ENCODE measurements around the gene DST.

DNA sequence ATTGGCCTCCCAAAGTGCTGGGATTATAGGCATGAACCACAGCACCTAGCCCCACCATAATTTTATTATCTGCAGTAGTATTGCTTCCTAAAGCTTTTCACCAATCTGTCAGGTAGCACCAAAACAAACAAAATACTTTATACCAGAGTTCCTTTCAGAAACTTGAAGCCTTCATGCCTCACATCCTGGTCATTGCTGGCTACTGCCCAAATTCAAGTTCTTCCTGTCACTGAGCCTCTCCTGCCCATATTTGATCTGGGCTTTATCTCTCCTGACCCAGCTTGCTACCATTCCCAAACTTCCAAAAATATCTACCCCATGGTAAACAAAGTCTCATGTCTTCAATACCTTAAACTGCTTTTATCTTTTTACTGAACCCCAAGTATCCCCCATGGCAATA lies 34.9 kb upstream of the DST start:
- TF ChIP-seq, protein P1, sequence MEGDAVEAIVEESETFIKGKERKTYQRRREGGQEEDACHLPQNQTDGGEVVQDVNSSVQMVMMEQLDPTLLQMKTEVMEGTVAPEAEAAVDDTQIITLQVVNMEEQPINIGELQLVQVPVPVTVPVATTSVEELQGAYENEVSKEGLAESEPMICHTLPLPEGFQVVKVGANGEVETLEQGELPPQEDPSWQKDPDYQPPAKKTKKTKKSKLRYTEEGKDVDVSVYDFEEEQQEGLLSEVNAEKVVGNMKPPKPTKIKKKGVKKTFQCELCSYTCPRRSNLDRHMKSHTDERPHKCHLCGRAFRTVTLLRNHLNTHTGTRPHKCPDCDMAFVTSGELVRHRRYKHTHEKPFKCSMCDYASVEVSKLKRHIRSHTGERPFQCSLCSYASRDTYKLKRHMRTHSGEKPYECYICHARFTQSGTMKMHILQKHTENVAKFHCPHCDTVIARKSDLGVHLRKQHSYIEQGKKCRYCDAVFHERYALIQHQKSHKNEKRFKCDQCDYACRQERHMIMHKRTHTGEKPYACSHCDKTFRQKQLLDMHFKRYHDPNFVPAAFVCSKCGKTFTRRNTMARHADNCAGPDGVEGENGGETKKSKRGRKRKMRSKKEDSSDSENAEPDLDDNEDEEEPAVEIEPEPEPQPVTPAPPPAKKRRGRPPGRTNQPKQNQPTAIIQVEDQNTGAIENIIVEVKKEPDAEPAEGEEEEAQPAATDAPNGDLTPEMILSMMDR (IDR thresholded peaks at IDR 0.05; ENCODE audit: low read length), result no peak
- TF ChIP-seq EZH2 (IDR thresholded peaks at IDR 0.05; ENCODE audit: borderline replicate concordance, low read length), result no peak
